Mucosa of descending colon (tissue), 3 donors: ENCODE measurements around the gene ADAMTS17. TPM values are rescaled to one million over a fixed set of nuclear protein-coding genes. Genes with fewer than 3 reads are reported as not detected.
A peak's percentile ranks its signal among the peaks of the same experiment; 100 is the strongest.

Experiments used
- ATAC-seq: fragments of 200-7000 bp; cut with Tn5 transposase; one replicate; pipeline ENCODE4 v1.9.1; 2020; ENCODE audit warnings: mild to moderate bottlenecking, moderate library complexity
- DNase-seq, 3 donors: peaks; one replicate each; pipeline ENCODE4 v3.0.0-alpha.2; 2020
- H3K36me3 ChIP-seq: fragments of 200-600 bp; one replicate; pipeline ENCODE4 v1.8.0; 2021; ENCODE audit warnings: low read depth, mild to moderate bottlenecking
- H3K4me1 ChIP-seq: fragments of 200-600 bp; one replicate; pipeline ENCODE4 v1.8.0; 2021; ENCODE audit warnings: low read depth, mild to moderate bottlenecking
- H3K4me3 ChIP-seq: fragments of 200-600 bp; one replicate; pipeline ENCODE4 v1.8.0; 2021; ENCODE audit warnings: mild to moderate bottlenecking
- H3K9me3 ChIP-seq: fragments of 200-600 bp; one replicate; pipeline ENCODE4 v1.8.0; 2021; ENCODE audit warnings: mild to moderate bottlenecking
- intact Hi-C, 2 donors: fragments of 100-400 bp; cut with DNase I in 1 of 2; cut with micrococcal nuclease in 1 of 2; formaldehyde crosslinking; loops; one replicate each; pipeline versions ENCODE4 v1.11.0 to v1.11.1; 2022; cut with DNase I, micrococcal nuclease
- total RNA-seq, 3 donors: library from RNA; stranded (reverse); fragmentation: NEBNext Ultra II Directional in 2 of 3; extraction: Animal tissue kit (Norgen Biotek cat#: 25700) in 2 of 3; gene quantifications; one replicate each; pipeline versions ENCODE4 v1.2.1 to v1.2.4, GENCODE V29; 2021 to 2023
- TF ChIP-seq, protein P1 (sequence below): fragments of 200-600 bp; IDR thresholded peaks from one replicate; pipeline ENCODE4 v1.8.0; 2022; ENCODE audit warnings: antibody characterized with exemption, mild to moderate bottlenecking
- donor health status: DM: no; HTN: no; CAD: no; lungs with moderate emphysema.
- donor health status: DM: no; HTN: no; CAD: no.
- donor health status: DM: no; HTN: yes; CAD: no.

ADAMTS17 gene
- total RNA-seq, 3 donors from 2014 or later = 5.2 to 13.8 (median 6.3) TPM

DNA sequence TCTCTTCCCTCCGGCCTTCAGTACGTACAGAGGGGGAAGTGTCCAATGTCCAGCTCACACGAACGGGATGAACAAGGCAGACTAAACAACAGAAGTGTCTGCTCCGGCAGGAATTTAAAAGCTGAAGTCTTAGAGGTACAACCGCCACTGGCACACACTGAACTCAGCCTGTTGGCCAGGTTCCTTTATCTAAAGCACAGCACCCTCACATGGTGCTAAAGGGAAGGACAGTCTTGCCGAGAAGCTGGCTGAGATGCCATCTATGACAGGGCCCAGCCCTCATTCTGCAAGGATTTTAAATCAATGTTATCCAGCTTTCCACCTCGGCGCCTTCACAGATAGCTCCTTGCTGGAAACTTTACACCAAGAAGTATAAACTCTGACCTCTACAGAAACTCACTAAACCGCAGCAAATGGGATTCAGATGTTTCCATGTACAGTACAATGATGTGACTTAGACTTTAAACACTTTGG lies 2.8 kb downstream of the ADAMTS17 start:
- ATAC-seq = peak; percentile 72

DNA sequence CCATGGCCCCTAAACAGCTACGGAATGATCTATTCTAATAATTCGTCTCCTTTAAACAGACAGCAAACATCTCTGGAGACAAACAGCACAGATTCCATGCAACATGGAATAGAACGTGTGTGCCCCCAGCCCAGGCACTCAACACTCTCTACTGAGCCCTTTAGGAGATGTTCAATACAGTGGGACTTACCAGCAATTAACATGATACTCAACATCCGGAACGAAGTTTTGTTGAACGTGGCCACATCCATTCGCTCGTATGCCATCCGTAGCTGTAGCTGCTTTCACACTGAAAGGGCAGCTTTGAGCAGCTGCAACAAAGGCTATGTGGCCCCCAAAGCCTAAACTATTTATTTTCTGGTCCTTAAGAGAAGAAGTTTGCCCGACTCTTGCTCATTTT lies 3.5 kb downstream of the ADAMTS17 start:
- Histone ChIP-seq H3K9me3 (no peaks in the 10 kb centered on the region), H3K4me1 (peaks cover 10% of the 10 kb centered on the region), H3K4me3 (no peak overlapping the region), H3K36me3 (no peaks in the 10 kb centered on the region)
- ATAC-seq (no peak), DNase-seq (no peak)
- TF ChIP-seq, protein P1, sequence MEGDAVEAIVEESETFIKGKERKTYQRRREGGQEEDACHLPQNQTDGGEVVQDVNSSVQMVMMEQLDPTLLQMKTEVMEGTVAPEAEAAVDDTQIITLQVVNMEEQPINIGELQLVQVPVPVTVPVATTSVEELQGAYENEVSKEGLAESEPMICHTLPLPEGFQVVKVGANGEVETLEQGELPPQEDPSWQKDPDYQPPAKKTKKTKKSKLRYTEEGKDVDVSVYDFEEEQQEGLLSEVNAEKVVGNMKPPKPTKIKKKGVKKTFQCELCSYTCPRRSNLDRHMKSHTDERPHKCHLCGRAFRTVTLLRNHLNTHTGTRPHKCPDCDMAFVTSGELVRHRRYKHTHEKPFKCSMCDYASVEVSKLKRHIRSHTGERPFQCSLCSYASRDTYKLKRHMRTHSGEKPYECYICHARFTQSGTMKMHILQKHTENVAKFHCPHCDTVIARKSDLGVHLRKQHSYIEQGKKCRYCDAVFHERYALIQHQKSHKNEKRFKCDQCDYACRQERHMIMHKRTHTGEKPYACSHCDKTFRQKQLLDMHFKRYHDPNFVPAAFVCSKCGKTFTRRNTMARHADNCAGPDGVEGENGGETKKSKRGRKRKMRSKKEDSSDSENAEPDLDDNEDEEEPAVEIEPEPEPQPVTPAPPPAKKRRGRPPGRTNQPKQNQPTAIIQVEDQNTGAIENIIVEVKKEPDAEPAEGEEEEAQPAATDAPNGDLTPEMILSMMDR = no peak
- intact Hi-C loops = loop anchor here in 1 of 2 donors (10.0 kb wide), 1 partner anchor 403 kb away; no protein-coding TSS in a partner anchor

More for the DNA sequence above, 2.8 kb downstream of the ADAMTS17 start:
- intact Hi-C loops = loop anchor here in 1 of 2 donors (10.0 kb wide), 1 partner anchor 404 kb away; no protein-coding TSS in a partner anchor
- DNase-seq = peak in 2 of 3 donors; percentile 65 to 87
- H3K9me3 ChIP-seq = no peaks in the 10 kb centered on the region
- TF ChIP-seq, protein P1 = peak; percentile 66
- peaks cover 10% of the 10 kb centered on the region for H3K4me1 ChIP-seq
- H3K4me3 ChIP-seq = no peak overlapping the region
- no peaks in the 10 kb centered on the region for H3K36me3 ChIP-seq

GRCh38 chr15:100337096-100338044 lies 4.4 kb downstream of the ADAMTS17 start:
- Histone ChIP-seq H3K4me3 (no peak overlapping the region), H3K4me1 (peaks cover 9% of the 10 kb centered on the region), H3K9me3 (no peaks in the 10 kb centered on the region), H3K36me3 (no peaks in the 10 kb centered on the region)
- ATAC-seq (no peak), DNase-seq (no peak)
- intact Hi-C loops = loop anchor here in 1 of 2 donors (10.0 kb wide), 1 partner anchor 403 kb away; no protein-coding TSS in a partner anchor
- TF ChIP-seq, protein P1 = no peak

DNA sequence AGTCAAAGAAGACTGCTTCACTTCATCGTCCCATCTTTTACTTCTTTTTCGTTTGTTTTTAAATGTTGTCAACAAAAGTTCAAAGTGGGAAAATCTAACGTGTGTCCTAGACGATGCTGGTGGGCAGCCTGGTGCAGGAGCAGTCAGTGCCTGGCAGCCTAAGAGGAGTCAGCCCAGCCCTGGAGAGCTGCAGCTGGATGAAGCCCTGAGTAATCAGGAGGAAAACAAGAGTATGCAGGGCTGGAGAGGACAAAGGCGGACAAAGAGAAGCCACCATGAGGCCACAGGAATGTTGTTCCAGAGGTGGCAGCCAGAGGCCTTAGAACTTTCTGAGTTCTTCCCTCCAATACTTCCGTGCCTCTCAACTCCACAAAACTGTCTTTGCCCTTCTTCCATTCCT lies 5.7 kb downstream of the ADAMTS17 start:
- DNase-seq (no peak), ATAC-seq (no peak)
- peaks cover 5% of the 10 kb centered on the region for H3K4me1 ChIP-seq
- no peak overlapping the region for H3K4me3 ChIP-seq
- no peaks in the 10 kb centered on the region for H3K36me3 ChIP-seq
- no peaks in the 10 kb centered on the region for H3K9me3 ChIP-seq
- TF ChIP-seq, protein P1 = no peak
- intact Hi-C loops = loop anchor here in 1 of 2 donors (10.0 kb wide), 1 partner anchor 401 kb away; no protein-coding TSS in a partner anchor

- Histone ChIP-seq H3K9me3 (no peaks in the 10 kb centered on the region), H3K4me3 (no peak overlapping the region), H3K36me3 (no peaks in the 10 kb centered on the region), H3K4me1 (peaks cover under 1% of the 10 kb centered on the region)
- ATAC-seq = peak; percentile 11
- DNase-seq = no peak
- TF ChIP-seq, protein P1 = no peak
- intact Hi-C loops = loop anchor here in 1 of 2 donors (10.0 kb wide), 1 partner anchor 401 kb away; no protein-coding TSS in a partner anchor
Measured at GRCh38 chr15:100335335-100335999, 6.3 kb downstream of the ADAMTS17 start.
